Glutamatergic neuron (in vitro differentiated cells): ENCODE results near the gene AMER3. TPM values are rescaled to one million over a fixed set of nuclear protein-coding genes. Genes with fewer than 3 reads are reported as not detected.

Source experiments
- DNase-seq: peaks from one replicate; pipeline ENCODE4 v3.0.0; 2022
- H3K27ac Mint-ChIP-seq: one replicate; pipeline ENCODE4 v1.8.0; 2020; ENCODE audit warnings: mild to moderate bottlenecking, mixed read lengths, inconsistent platforms; ENCODE audit not compliant: unreplicated experiment
- H3K27me3 Mint-ChIP-seq: one replicate; pipeline ENCODE4 v1.8.0; 2020; ENCODE audit warnings: mild to moderate bottlenecking, moderate library complexity, mixed read lengths, inconsistent platforms; ENCODE audit not compliant: unreplicated experiment
- H3K36me3 Mint-ChIP-seq: one replicate; pipeline ENCODE4 v1.8.0; 2020; ENCODE audit warnings: mild to moderate bottlenecking, mixed read lengths, inconsistent platforms; ENCODE audit not compliant: unreplicated experiment
- H3K4me1 Mint-ChIP-seq: one replicate; pipeline ENCODE4 v1.8.0; 2020; ENCODE audit warnings: mild to moderate bottlenecking, low read depth, mixed read lengths, inconsistent platforms; ENCODE audit not compliant: unreplicated experiment
- H3K4me3 Mint-ChIP-seq: one replicate; pipeline ENCODE4 v1.8.0; 2020; ENCODE audit warnings: mild to moderate bottlenecking, mixed read lengths, inconsistent platforms; ENCODE audit not compliant: unreplicated experiment
- H3K9me3 Mint-ChIP-seq: one replicate; pipeline ENCODE4 v1.8.0; 2020; ENCODE audit warnings: mild to moderate bottlenecking, moderate library complexity, mixed read lengths, inconsistent platforms; ENCODE audit not compliant: unreplicated experiment
- CTCF ChIP-seq: fragments of 200-600 bp; sonication (generic); IDR thresholded peaks from one replicate; pipeline ENCODE4 v1.5.0; 2021; ENCODE audit not compliant: partially characterized antibody, unreplicated experiment
- total RNA-seq: library from RNA; stranded (reverse); fragmentation: NEBNext Ultra II Directional; extraction: Animal tissue kit (Norgen Biotek cat#: 25700); gene quantifications from one replicate; pipeline ENCODE4 v1.2.1, GENCODE V29; 2021; ENCODE audit not compliant: unreplicated experiment

Gene AMER3
- total RNA-seq, 1 donor from 2014 or later, result 20.6 TPM

GRCh38 chr2:130754811-130755210 is 529 bp upstream of the AMER3 start:
- Mint-ChIP-seq H3K4me3 (peak overlapping the region; percentile 86), H3K27ac (peak overlapping the region; percentile 24), H3K36me3 (no peaks in the 10 kb centered on the region), H3K27me3 (peaks cover 9% of the 10 kb centered on the region), H3K4me1 (peaks cover 13% of the 10 kb centered on the region), H3K9me3 (peaks cover 15% of the 10 kb centered on the region)
- DNase-seq, result no peak
- TF ChIP-seq CTCF, result no peak

GRCh38 chr2:130756053-130756873 is 923 bp downstream of the AMER3 start:
- peaks cover 20% of the 10 kb centered on the region for H3K4me1 Mint-ChIP-seq
- no peaks in the 10 kb centered on the region for H3K36me3 Mint-ChIP-seq
- peak; percentile 74 for DNase-seq
- peak overlapping the region; percentile 93 for H3K4me3 Mint-ChIP-seq
- H3K27me3 Mint-ChIP-seq, result peaks cover 14% of the 10 kb centered on the region
- H3K9me3 Mint-ChIP-seq, result peaks cover 19% of the 10 kb centered on the region
- no peak for TF ChIP-seq CTCF
- peak overlapping the region; percentile 95 for H3K27ac Mint-ChIP-seq

GRCh38 chr2:130756874-130757668 is 1.7 kb downstream of the AMER3 start:
- H3K9me3 Mint-ChIP-seq, result peaks cover 19% of the 10 kb centered on the region

GRCh38 chr2:130759906-130760753 is 4.8 kb downstream of the AMER3 start:
- no peak for DNase-seq
- TF ChIP-seq CTCF, result no peak
- peaks cover 21% of the 10 kb centered on the region for H3K4me1 Mint-ChIP-seq
- H3K27ac Mint-ChIP-seq, result no peak overlapping the region
- H3K9me3 Mint-ChIP-seq, result peaks cover 15% of the 10 kb centered on the region
- no peaks in the 10 kb centered on the region for H3K36me3 Mint-ChIP-seq
- H3K4me3 Mint-ChIP-seq, result no peak overlapping the region
- peaks cover 16% of the 10 kb centered on the region for H3K27me3 Mint-ChIP-seq

More at GRCh38 chr2:130756874-130757668, 1.7 kb downstream of the AMER3 start:
- Mint-ChIP-seq H3K27me3 (peaks cover 14% of the 10 kb centered on the region), H3K4me3 (peak overlapping the region; percentile 93), H3K27ac (peak overlapping the region; percentile 95), H3K36me3 (no peaks in the 10 kb centered on the region), H3K4me1 (peaks cover 23% of the 10 kb centered on the region)
- no peak for TF ChIP-seq CTCF
- DNase-seq, result no peak
